HCT116 (cell line): ENCODE results near the gene LIX1. TPM values are rescaled to one million over a fixed set of nuclear protein-coding genes. Genes with fewer than 3 reads are reported as not detected.

Experiments used
- ATAC-seq: fragments of 200-7000 bp; cut with Tn5 transposase; 2 replicates; pipeline ENCODE4 v1.9.1; 2020; ENCODE audit warnings: mild to moderate bottlenecking, moderate library complexity
- BruUV-seq: library from RNA; stranded (reverse); fragments of 400-500 nt; replicated peaks from 2 replicates; lab custom pipeline; 2021; lab: Mats Ljungman, UMichigan
- CTCF ChIA-PET: fragments of 300-600 bp; sonication (Branson Sonifier 250); formaldehyde crosslinking; loops from one replicate; lab custom pipeline; 2021; ENCODE audit warnings: antibody characterized with exemption; lab: Charles Lee
- POLR2A ChIA-PET: fragments of 300-600, 350-600 bp; sonication (Branson Sonifier 250); formaldehyde crosslinking; loops from one replicate; lab custom pipeline; 2021; ENCODE audit warnings: antibody characterized with exemption; lab: Charles Lee
- RAD21 ChIA-PET, 2 experiments: fragments of 300-600 bp; sonication (Branson Sonifier 250); formaldehyde crosslinking; loops; one replicate each; lab custom pipeline; 2023; ENCODE audit warnings: low total read pairs in 2 of 2; ENCODE audit not compliant: uncharacterized antibody in 2 of 2, unreplicated experiment in 2 of 2, low non-redundant PET in 1 of 2; lab: Charles Lee
- DNase-seq: peaks from one replicate; pipeline ENCODE4 v3.0.0-alpha.2; 2010; ENCODE audit warnings: low read depth, low spot score
- H2AFZ ChIP-seq: fragments of 200-600 bp; shearing (Covaris generic), sonication (generic); 2 replicates; pipeline ENCODE4 v1.6.1; 2017; ENCODE audit warnings: low read depth, mixed run types, mixed read lengths, antibody characterized with exemption, low read length; ENCODE audit not compliant: poor library complexity, severe bottlenecking
- H3K27ac ChIP-seq: 2 replicates; pipeline ENCODE4 v1.5.1; 2012; ENCODE audit warnings: low read depth, low read length
- H3K27me3 ChIP-seq: fragments of 200-600 bp; sonication (generic); 2 replicates; pipeline ENCODE4 v1.6.1; 2016; ENCODE audit warnings: mixed run types, low read length, mixed read lengths; ENCODE audit not compliant: insufficient read depth
- H3K36me3 ChIP-seq, 2 experiments: fragments of 200-500 bp in 1 of 2; fragments of 200-600 bp in 1 of 2; sonication (Bioruptor generic) in 1 of 2; sonication (generic) in 1 of 2; 2 replicates each; pipeline versions ENCODE4 v1.5.1 to v1.6.1; 2014 to 2016; ENCODE audit warnings: low read length in 2 of 2, inconsistent platforms in 1 of 2, mixed read lengths in 1 of 2, mixed run types in 1 of 2; ENCODE audit not compliant: insufficient read depth in 2 of 2, control insufficient read depth in 1 of 2
- H3K4me1 ChIP-seq, 2 experiments: fragments of 200-600 bp in 1 of 2; sonication (generic) in 1 of 2; 2 replicates each; pipeline versions ENCODE4 v1.5.1 to v1.6.1; 2012 to 2017; ENCODE audit warnings: low read length in 2 of 2, inconsistent platforms in 1 of 2, mild to moderate bottlenecking in 1 of 2, mixed read lengths in 1 of 2, mixed run types in 1 of 2, moderate library complexity in 1 of 2; ENCODE audit not compliant: insufficient read depth in 2 of 2, control insufficient read depth in 1 of 2
- H3K4me2 ChIP-seq: fragments of 200-600 bp; sonication (generic); 2 replicates; pipeline ENCODE4 v1.6.1; 2017; ENCODE audit warnings: mixed run types, low read length, mixed read lengths
- H3K4me3 ChIP-seq, 2 experiments: fragments of 200-600 bp in 1 of 2; sonication (generic) in 1 of 2; replicated peaks in 1 of 2; 2 replicates each; pipeline ENCODE4 v1.5.1; 2011 to 2016; ENCODE audit warnings: low read length in 2 of 2, control low read depth in 1 of 2, low read depth in 1 of 2, mild to moderate bottlenecking in 1 of 2, mixed read lengths in 1 of 2, mixed run types in 1 of 2
- H3K79me2 ChIP-seq: fragments of 200-600 bp; sonication (generic); 2 replicates; pipeline ENCODE4 v1.6.1; 2017; ENCODE audit warnings: mild to moderate bottlenecking, mixed run types, low read length, moderate library complexity, mixed read lengths; ENCODE audit not compliant: insufficient read depth
- H3K9ac ChIP-seq: fragments of 200-600 bp; sonication (generic); 2 replicates; pipeline ENCODE4 v1.6.1; 2016; ENCODE audit warnings: low read length, mixed read lengths
- H3K9me2 ChIP-seq: fragments of 200-600 bp; sonication (generic), shearing (Covaris generic); 2 replicates; pipeline ENCODE4 v1.6.1; 2017; ENCODE audit warnings: mixed run types, mild to moderate bottlenecking, moderate library complexity; ENCODE audit not compliant: insufficient read depth
- H3K9me3 ChIP-seq, 2 experiments: fragments of 200-500 bp in 1 of 2; fragments of 200-600 bp in 1 of 2; sonication (Bioruptor generic) in 1 of 2; sonication (generic) in 1 of 2; 2 replicates each; pipeline ENCODE4 v1.6.1; 2014 to 2017; ENCODE audit warnings: low read length in 2 of 2, mixed read lengths in 2 of 2, inconsistent platforms in 1 of 2, low read depth in 1 of 2, mild to moderate bottlenecking in 1 of 2, mixed run types in 1 of 2, moderate library complexity in 1 of 2; ENCODE audit not compliant: control insufficient read depth in 1 of 2, insufficient read depth in 1 of 2
- H4K20me1 ChIP-seq: fragments of 200-600 bp; sonication (generic), shearing (Covaris generic); 2 replicates; pipeline ENCODE4 v1.6.1; 2017; ENCODE audit warnings: mixed run types, mild to moderate bottlenecking, moderate library complexity; ENCODE audit not compliant: insufficient read depth
- ATF3 ChIP-seq: IDR thresholded peaks from 2 replicates; pipeline ENCODE4 v1.6.1; 2012
- CBX3 ChIP-seq: IDR thresholded peaks from 2 replicates; pipeline ENCODE4 v1.6.1; 2012; ENCODE audit warnings: low read depth
- CEBPB ChIP-seq: IDR thresholded peaks from 2 replicates; pipeline ENCODE4 v1.6.1; 2012; ENCODE audit warnings: low read depth
- EGR1 ChIP-seq: IDR thresholded peaks from 2 replicates; pipeline ENCODE4 v1.6.1; 2012; ENCODE audit warnings: low read depth
- ELF1 ChIP-seq: IDR thresholded peaks from 2 replicates; pipeline ENCODE4 v1.6.1; 2012; ENCODE audit warnings: low read depth, borderline replicate concordance
- EZH2phosphoT487 ChIP-seq: fragments of 200-600 bp; IDR thresholded peaks from 2 replicates; pipeline ENCODE4 v1.6.1; 2018; ENCODE audit warnings: antibody characterized with exemption, borderline replicate concordance
- JUND ChIP-seq: IDR thresholded peaks from 2 replicates; pipeline ENCODE4 v1.6.1; 2012
- POLR2A ChIP-seq: IDR thresholded peaks from 2 replicates; pipeline ENCODE4 v1.7.0; 2011; ENCODE audit warnings: borderline replicate concordance; ENCODE audit not compliant: insufficient read depth, insufficient read length; ENCODE audit errors: extremely low read depth
- POLR2AphosphoS5 ChIP-seq: IDR thresholded peaks from 2 replicates; pipeline ENCODE4 v1.6.1; 2011; ENCODE audit warnings: mild to moderate bottlenecking, low read depth, low read length, moderate library complexity
- REST ChIP-seq: IDR thresholded peaks from 2 replicates; pipeline ENCODE4 v1.6.1; 2012; ENCODE audit warnings: low read depth
- SRF ChIP-seq: IDR thresholded peaks from 2 replicates; pipeline ENCODE4 v1.6.1; 2012; ENCODE audit warnings: low read depth
- TCF7L2 ChIP-seq: IDR thresholded peaks from 2 replicates; pipeline ENCODE4 v1.7.0; 2011; ENCODE audit warnings: borderline replicate concordance, inconsistent platforms; ENCODE audit not compliant: insufficient read depth, insufficient read length; ENCODE audit errors: extremely low read depth
- YY1 ChIP-seq: IDR thresholded peaks from 2 replicates; pipeline ENCODE4 v1.6.1; 2011; ENCODE audit warnings: low read length, low read depth, moderate library complexity, mild to moderate bottlenecking; ENCODE audit not compliant: insufficient replicate concordance; ENCODE audit errors: extremely low read depth
- ZBTB33 ChIP-seq: IDR thresholded peaks from 2 replicates; pipeline ENCODE4 v1.6.1; 2011; ENCODE audit warnings: mild to moderate bottlenecking, low read length, moderate library complexity; ENCODE audit not compliant: insufficient replicate concordance; ENCODE audit errors: extremely low read depth
- ZNF274 ChIP-seq: fragments of 200-500 bp; sonication (Bioruptor generic); IDR thresholded peaks from 2 replicates; pipeline ENCODE4 v1.6.1; 2014; ENCODE audit warnings: mild to moderate bottlenecking, low read depth, low read length, inconsistent platforms
- intact Hi-C: fragments of 100-400 bp; cut with micrococcal nuclease; formaldehyde crosslinking; loops from 2 replicates; pipeline ENCODE4 v1.10.0; 2022
- total RNA-seq: library from RNA; stranded (reverse); gene quantifications from one replicate; pipeline ENCODE4 v1.2.1, GENCODE V29; 2021; ENCODE audit not compliant: unreplicated experiment

The LIX1 gene
- total RNA-seq, 1 experiment from 2014 or later = not detected

GRCh38 chr5:97070234-97070633, 72.2 kb downstream of the LIX1 start:
- no TSS peak for BruUV-seq
- CTCF ChIA-PET = no interaction called here

More at GRCh38 chr5:97070234-97070633, 72.2 kb downstream of the LIX1 start:
- Histone ChIP-seq H3K79me2 (no peaks in the 10 kb centered on the region), H4K20me1 (no peaks in the 10 kb centered on the region), H3K27me3 (no peaks in the 10 kb centered on the region), H3K4me1 (no peaks in the 10 kb centered on the region), H2AFZ (no peak overlapping the region), H3K27ac (no peak overlapping the region), H3K4me3 (no peak overlapping the region), H3K9me2 (no peaks in the 10 kb centered on the region), H3K9ac (no peak overlapping the region), H3K36me3 (no peaks in the 10 kb centered on the region), H3K9me3 (no peaks in the 10 kb centered on the region), H3K4me2 (no peak overlapping the region)
- DNase-seq (no peak), ATAC-seq (no peak)
- ChIA-PET RAD21 (no interaction called here), POLR2A (no interaction called here)
- intact Hi-C loops = no loop called here
- no peak for TF ChIP-seq YY1
- TF ChIP-seq JUND = no peak
- TF ChIP-seq POLR2AphosphoS5 = no peak
- no peak for TF ChIP-seq ELF1
- TF ChIP-seq CBX3 = no peak
- TF ChIP-seq ATF3 = no peak
- no peak for TF ChIP-seq EZH2phosphoT487
- TF ChIP-seq TCF7L2 = no peak
- TF ChIP-seq SRF = no peak
- no peak for TF ChIP-seq REST
- TF ChIP-seq ZBTB33 = no peak
- TF ChIP-seq EGR1 = no peak
- no peak for TF ChIP-seq CEBPB
- TF ChIP-seq POLR2A = no peak
- TF ChIP-seq ZNF274 = no peak
